GM19240 (cell line): ENCODE results near the gene ARHGAP33.

Experiments used
- DNase-seq: peaks from one replicate; pipeline ENCODE4 v3.0.0; 2011; ENCODE audit warnings: low spot score; ENCODE audit not compliant: insufficient read length

ARHGAP33 gene

DNA sequence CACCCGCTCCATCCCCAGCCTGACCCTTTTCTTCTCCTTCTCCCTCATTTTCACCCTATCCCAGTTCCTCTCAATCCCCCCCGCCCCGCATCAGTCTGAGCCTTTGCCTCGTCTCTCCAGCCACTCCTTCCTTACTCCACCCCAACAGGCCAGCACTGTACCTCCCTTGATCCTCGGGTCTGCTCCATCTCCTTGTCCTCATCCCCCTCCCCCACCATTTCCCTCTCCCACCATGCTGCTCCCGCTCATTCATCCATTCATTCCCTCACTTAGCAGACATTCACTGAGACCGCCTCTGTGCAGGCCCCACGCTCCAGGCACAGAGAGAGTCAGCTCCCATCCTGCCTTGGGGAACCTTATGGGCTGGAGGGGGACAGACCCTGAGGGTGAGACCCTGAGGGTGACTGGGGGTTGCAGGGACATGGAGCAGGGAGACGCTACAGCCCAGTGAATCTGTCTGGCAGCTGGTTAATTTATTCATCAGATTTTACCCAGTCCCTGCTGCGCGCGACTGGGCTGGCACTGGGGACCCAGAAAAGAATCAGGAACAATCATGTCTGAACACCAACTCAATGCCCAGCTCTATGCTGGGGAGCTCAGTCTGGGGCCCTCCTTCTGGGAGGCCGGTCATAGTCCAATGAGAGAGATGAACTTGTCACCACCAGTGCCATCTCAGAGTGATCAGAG is 881 bp downstream of the ARHGAP33 start:
- no peak for DNase-seq

- DNase-seq = no peak
Measured at GRCh38 chr19:35777086-35777841, 1.9 kb downstream of the ARHGAP33 start.

DNA sequence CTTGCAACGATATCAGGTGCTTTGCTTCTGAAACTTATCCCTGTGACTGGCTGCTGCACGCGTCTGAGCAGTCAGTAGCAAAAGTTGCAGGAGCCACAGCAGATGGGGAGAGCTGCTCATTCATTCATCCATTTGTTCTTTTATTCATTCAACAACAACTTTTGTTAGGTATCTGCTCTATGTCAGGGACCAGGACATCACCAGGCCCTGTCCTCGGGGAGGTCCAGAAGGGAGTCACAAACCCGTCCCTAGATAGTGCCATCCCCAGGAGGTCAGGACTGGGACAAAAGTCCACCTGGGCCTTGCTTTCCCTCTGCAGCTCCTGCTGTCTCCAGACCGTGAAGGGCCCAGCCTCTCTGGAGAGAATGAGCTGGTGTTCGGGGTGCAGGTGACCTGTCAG is 2.6 kb downstream of the ARHGAP33 start:
- no peak for DNase-seq

- DNase-seq = no peak
Measured at GRCh38 chr19:35779033-35779432, 3.7 kb downstream of the ARHGAP33 start.

DNA sequence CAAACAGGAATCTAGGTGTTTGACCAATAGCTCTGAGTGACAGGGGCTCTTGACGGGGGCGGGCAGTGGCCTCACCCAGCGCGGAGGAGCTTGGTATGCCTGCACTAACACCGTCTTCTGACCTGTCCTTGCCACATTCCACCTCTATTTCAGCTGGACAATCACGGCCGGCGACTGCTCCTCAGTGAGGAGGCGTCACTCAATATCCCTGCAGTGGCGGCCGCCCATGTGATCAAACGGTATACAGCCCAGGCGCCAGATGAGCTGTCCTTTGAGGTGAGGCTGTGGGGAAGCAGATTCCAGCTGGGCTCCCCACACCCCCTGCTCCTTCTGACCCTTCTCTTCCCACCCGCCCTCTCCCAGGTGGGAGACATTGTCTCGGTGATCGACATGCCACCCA is 4.7 kb downstream of the ARHGAP33 start:
- no peak for DNase-seq

GRCh38 chr19:35780717-35781116 is 5.4 kb downstream of the ARHGAP33 start:
- no peak for DNase-seq

DNA sequence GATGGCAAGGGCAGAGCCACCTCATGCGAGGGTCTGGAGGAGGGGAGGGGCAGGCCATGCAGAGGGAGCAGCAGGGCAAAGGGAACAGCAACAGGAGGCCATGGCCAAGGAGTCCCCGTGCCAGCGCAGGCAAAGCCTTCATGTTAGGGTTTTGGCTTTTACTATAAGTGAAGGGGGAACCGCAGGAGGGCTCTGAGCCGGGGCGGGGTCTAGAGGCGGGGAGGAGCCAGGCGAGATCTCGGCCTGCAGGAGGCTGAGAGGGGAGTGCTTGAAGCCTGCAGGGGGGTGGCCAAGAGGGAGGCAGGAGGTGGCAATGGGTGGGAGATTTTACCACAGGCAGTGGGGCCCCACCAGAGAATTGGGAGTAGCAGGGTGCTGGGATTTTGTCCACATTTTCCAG is 6.3 kb downstream of the ARHGAP33 start:
- no peak for DNase-seq

DNA sequence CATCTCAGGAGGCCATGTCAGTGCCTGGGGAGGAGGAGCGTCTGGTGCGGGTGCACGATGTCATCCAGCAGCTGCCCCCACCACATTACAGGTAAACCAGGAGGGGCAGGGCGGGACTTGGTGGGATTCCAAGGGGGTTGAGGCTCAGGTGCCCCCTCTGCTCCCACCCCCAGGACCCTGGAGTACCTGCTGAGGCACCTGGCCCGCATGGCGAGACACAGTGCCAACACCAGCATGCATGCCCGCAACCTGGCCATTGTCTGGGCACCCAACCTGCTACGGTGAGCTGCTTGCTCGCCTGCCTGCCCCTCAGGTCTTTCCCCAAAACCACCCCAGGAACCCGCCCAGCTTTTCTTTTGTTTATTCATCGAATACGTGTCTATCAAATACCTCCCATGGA is 7.2 kb downstream of the ARHGAP33 start:
- no peak for DNase-seq

- no peak for DNase-seq
Measured at GRCh38 chr19:35783469-35784434, 8.4 kb downstream of the ARHGAP33 start.

DNA sequence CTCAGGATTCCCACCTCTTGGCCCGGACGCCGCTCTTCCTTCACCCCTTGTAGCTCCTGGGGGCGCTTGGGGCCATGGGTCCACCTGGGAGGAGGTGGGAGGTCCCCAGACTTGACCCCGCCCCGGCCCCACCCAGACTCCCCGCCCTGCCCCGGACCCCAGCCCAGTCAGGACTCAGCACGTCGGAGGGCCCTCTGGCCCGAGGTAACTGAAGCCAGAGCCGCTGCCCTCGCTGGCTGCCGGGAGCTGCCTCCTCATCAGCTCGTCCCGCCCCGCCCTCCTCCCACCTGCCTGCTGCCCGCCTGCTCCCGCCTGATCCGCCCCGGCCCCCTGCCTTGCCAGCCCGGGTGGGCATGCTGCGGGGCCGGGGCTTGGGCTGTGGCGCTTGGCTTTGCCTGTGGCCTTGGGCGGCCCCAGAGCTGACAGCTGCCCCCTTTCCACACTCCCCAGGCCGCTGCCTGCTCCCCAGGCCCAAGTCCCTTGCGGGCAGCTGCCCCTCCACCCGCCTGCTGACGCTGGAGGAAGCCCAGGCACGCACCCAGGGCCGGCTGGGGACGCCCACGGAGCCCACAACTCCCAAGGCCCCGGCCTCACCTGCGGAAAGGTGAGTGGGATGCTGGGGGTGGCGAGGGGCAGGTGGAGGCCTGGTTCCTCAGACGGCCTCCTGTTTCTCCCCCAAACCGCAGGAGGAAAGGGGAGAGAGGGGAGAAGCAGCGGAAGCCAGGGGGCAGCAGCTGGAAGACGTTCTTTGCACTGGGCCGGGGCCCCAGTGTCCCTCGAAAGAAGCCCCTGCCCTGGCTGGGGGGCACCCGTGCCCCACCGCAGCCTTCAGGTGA is 9.4 kb downstream of the ARHGAP33 start:
- DNase-seq = no peak

GRCh38 chr19:35785339-35785627 is 9.9 kb downstream of the ARHGAP33 start:
- DNase-seq = no peak

GRCh38 chr19:35786299-35787160 is 11.2 kb downstream of the ARHGAP33 start:
- no peak for DNase-seq

DNA sequence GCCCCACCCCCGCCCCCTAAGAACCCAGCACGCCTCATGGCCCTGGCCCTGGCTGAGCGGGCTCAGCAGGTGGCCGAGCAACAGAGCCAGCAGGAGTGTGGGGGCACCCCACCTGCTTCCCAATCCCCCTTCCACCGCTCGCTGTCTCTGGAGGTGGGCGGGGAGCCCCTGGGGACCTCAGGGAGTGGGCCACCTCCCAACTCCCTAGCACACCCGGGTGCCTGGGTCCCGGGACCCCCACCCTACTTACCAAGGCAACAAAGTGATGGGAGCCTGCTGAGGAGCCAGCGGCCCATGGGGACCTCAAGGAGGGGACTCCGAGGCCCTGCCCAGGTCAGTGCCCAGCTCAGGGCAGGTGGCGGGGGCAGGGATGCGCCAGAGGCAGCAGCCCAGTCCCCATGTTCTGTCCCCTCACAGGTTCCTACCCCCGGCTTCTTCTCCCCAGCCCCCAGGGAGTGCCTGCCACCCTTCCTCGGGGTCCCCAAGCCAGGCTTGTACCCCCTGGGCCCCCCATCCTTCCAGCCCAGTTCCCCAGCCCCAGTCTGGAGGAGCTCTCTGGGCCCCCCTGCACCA is 11.9 kb downstream of the ARHGAP33 start:
- DNase-seq = no peak

DNA sequence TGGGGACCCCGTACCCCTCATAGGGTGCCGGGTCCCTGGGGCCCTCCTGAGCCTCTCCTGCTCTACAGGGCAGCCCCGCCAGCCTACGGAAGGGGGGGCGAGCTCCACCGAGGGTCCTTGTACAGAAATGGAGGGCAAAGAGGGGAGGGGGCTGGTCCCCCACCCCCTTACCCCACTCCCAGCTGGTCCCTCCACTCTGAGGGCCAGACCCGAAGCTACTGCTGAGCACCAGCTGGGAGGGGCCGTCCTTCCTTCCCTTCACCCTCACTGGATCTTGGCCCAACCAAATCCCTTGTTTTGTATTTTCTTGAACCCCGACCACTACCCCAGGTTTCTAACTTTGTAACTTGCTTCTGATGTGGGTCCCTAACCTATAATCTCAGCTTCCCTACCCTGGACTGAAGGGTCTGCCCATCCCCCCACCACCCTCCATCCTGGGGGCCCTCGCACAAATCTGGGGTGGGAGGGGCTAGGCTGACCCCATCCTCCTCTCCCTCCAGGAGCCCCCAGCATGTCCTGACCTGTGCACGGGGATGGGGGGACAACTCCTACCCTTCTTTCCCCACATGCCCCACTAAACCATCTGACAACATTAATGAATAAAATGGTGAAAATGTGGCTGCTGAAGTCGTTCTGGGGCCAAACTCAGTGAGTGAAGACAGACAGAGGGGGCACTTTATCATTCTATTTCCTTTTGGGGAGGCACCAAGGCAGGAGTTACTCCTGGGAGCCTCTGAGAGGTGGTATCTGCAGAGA is 13.0 kb downstream of the ARHGAP33 start:
- DNase-seq = no peak

- DNase-seq = no peak
Measured at GRCh38 chr19:35789195-35789977, 14.0 kb downstream of the ARHGAP33 start.

DNA sequence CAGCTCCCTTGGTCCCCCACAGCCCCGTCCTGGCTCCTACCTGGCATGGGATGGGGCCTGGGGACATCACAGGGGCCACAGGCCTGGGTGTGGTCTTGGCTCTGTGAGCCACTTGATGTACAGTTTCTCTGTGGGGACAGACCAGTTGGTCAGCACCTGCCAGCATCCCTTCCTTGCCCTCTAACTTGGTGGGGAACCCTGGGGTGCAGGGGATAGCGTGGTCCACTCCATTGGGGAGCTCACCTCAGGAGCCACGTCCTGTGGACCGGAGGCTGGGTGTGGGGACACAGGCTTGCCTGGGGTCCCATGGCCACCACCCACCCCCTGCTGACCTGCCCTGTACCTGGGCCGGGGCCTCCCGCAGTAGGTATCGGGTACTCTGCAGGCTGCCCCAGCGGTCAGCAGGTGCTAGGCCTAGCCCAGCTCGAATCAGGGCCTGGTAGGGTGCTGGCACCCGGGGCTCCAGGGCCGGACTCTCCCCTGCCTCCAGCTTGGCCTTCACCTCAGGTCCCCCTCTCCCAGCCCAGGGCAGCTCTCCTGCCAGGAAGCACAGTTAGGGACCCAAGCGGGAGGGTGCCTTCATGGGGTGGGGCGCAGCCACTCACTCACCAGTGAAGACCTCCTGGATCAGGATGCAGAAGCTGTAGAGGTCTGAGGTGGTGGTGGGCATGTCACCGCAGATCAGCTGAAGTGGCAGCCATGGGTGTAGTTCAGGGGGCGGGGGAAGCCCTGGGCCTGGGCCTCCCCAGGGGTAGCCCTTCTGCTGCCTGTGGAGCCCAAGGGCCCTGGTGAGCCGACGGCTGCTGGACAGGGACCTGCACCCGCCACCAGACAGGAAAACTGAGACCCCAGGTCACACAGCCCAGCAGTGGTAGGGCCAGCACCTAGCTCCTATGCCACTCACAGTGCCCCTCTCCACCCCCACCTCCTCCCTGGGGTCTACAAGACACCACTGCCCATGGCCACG is 14.9 kb downstream of the ARHGAP33 start:
- no peak for DNase-seq
